Uterus (tissue), 2 donors: ENCODE measurements around the gene ABCC3.

Experiments used
- POLR2A ChIP-seq, 2 donors: fragments of 450-650 bp; IDR thresholded peaks; one replicate each; pipeline ENCODE4 v1.6.1; 2016; ENCODE audit warnings: antibody characterized with exemption in 2 of 2, mild to moderate bottlenecking in 1 of 2, moderate library complexity in 1 of 2
- TF ChIP-seq, protein P1 (sequence below), 4 experiments: fragments of 200-600 bp in 2 of 4; fragments of 450-650 bp in 2 of 4; sonication (generic) in 2 of 4; IDR thresholded peaks; one replicate each; pipeline ENCODE4 v1.5.1; 2016 to 2019; ENCODE audit warnings: antibody characterized with exemption in 4 of 4, mild to moderate bottlenecking in 2 of 4, moderate library complexity in 1 of 4

DNA sequence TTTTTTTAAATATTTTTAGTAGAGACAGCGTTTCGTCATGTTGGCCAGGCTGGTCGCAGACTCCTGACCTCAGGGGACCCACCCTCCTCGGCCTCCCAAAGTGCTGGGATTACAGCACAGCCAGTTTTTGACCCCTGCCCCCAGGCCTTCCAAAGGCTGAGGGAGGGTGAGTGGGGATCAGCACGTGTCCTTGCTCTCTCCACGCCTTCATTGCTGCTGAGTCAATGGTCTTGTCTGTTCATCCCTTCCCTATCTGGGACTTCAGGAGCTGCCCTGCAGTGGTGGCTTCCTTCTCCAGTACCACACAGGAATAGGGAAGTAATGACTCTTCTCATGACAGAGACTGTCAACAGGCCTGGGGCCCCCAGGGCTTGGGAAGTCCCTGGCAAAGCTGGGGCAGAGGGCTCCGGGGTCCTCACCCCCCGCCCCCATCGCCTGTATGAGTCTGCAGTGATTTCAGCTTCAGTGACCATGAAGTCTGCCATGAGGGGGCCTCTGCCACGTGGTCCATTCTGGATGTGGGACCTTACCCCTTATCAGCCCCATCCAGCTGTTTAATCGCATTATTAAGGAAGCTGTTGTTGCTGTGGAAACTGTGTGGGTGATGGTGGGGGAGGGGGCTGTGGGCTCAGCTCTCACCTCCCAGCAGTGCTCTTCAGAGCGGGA lies 6.1 kb downstream of the ABCC3 start:
- TF ChIP-seq, protein P1, sequence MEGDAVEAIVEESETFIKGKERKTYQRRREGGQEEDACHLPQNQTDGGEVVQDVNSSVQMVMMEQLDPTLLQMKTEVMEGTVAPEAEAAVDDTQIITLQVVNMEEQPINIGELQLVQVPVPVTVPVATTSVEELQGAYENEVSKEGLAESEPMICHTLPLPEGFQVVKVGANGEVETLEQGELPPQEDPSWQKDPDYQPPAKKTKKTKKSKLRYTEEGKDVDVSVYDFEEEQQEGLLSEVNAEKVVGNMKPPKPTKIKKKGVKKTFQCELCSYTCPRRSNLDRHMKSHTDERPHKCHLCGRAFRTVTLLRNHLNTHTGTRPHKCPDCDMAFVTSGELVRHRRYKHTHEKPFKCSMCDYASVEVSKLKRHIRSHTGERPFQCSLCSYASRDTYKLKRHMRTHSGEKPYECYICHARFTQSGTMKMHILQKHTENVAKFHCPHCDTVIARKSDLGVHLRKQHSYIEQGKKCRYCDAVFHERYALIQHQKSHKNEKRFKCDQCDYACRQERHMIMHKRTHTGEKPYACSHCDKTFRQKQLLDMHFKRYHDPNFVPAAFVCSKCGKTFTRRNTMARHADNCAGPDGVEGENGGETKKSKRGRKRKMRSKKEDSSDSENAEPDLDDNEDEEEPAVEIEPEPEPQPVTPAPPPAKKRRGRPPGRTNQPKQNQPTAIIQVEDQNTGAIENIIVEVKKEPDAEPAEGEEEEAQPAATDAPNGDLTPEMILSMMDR (IDR thresholded peaks at IDR 0.05), result no peak
- TF ChIP-seq POLR2A (IDR thresholded peaks at IDR 0.05), result no peak
